Measurements from ENCODE around the gene CFL1. TPM values are rescaled to one million over a fixed set of nuclear protein-coding genes. Genes with fewer than 3 reads are reported as not detected.

Gene CFL1
- total RNA-seq, 1 experiment from 2014 or later: 1,911 TPM

DNA sequence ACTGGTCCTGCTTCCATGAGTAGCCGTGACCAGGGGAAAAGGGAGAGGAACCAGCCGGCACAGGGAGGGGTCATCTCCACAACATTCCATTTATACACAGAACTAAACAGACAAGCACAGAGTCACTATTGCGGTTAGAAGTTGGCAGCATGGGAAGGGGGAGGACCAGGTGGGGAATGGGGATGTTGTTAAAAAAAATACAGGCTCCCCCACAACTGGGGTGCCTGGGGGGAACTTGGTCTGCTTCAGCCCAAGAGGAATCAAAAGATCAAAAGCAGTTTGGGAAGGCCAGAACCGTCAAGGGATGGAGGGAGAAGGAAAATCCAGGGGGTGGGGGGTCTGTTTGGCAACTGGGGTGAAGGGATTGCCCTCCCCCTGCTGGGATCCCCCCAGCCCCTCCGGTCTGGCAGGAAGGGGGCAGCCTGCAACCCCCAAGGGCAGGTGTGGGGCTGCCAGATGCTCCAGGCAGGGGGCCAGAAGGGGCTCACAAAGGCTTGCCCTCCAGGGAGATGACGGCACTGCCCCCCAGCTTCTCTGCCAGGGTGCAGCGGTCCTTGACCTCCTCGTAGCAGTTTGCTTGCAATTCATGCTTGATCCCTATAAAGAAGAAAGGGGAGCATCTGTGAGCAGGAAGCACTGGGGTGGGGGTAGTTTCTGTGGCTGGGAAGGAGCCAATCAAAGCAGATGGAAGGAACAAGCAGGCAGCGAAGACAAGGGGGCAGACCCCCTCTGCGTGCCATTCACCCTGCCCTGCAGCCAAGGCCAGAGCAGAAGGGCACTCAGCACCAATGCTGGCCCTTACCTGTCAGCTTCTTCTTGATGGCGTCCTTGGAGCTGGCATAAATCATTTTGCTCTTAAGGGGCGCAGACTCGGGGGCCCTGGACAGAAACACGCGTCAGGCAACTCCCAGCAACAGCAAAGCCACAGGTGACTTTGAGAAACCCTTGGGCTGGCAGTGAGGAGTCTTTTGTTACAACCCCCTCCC is 2.8 kb downstream of the CFL1 start:
- intact Hi-C loops (cut with micrococcal nuclease; ENCODE audit: unreplicated experiment): loop anchor here (10.0 kb wide), 1 partner anchor 300 kb away; the partner anchor contains the start of gene LTBP3
- Histone ChIP-seq H3K4me1 (ENCODE audit: control insufficient read depth, insufficient read depth, low read length) (peaks cover 38% of the 10 kb centered on the region), H3K9me3 (ENCODE audit: control insufficient read depth, insufficient read depth, low read depth, low read length) (no peaks in the 10 kb centered on the region), H3K36me3 (ENCODE audit: control insufficient read depth, insufficient read depth, low read length) (peaks cover 29% of the 10 kb centered on the region), H3K4me3 (ENCODE audit: low read depth in 2 of 2, low read length in 2 of 2) (peak overlapping the region; percentile 94 to 99), H3K27ac (ENCODE audit: low read length) (peak overlapping the region; percentile 93; the same call in 1 of the 2 replicates), H3K27me3 (ENCODE audit: control insufficient read depth, insufficient read depth, low read length) (no peaks in the 10 kb centered on the region)
- ChIA-PET POLR2A (interaction anchor here (0.7 kb wide), 1 partner anchor 116 kb away, joined by 4 read pairs; no protein-coding TSS in a partner anchor), CTCF (interaction anchor here (0.7 kb wide), 1 partner anchor 76 kb away, joined by 3 read pairs; no protein-coding TSS in a partner anchor)
- in situ Hi-C loops (cut with HindIII; ENCODE audit: low pct_unique_long_range_greater_than_20kb, low sequenced_read_pairs): no loop called here
- BruUV-seq (replicated peaks): TSS peak; percentile 95
- no peak for ATAC-seq
- DNase-seq (ENCODE audit: low read depth, low spot score): no peak
- TF ChIP-seq TCF7L2 (IDR thresholded peaks at IDR 0.05; ENCODE audit: low read depth, low read length) (no peak), SIN3A (IDR thresholded peaks at IDR 0.05; ENCODE audit: borderline replicate concordance, insufficient read depth, low read depth, low read length) (no peak)

- Histone ChIP-seq H3K4me3 (ENCODE audit: low read depth in 2 of 2, low read length in 2 of 2) (no peak overlapping the region), H3K27me3 (ENCODE audit: control insufficient read depth, insufficient read depth, low read length) (no peaks in the 10 kb centered on the region), H3K4me1 (ENCODE audit: control insufficient read depth, insufficient read depth, low read length) (peaks cover 34% of the 10 kb centered on the region), H3K36me3 (ENCODE audit: control insufficient read depth, insufficient read depth, low read length) (peaks cover 29% of the 10 kb centered on the region), H3K27ac (ENCODE audit: low read length) (peak overlapping the region; percentile 8; the same call in 1 of the 2 replicates), H3K9me3 (ENCODE audit: control insufficient read depth, insufficient read depth, low read depth, low read length) (no peaks in the 10 kb centered on the region)
- intact Hi-C loops (cut with micrococcal nuclease; ENCODE audit: unreplicated experiment): loop anchor here (10.0 kb wide), 1 partner anchor 299 kb away; the partner anchor contains the start of gene LTBP3
- DNase-seq (ENCODE audit: low read depth, low spot score): no peak
- POLR2A ChIA-PET: interaction anchor here (1.2 kb wide), 1 partner anchor 142 kb away, joined by 8 read pairs; the partner anchor contains the start of gene KAT5
- no TSS peak for BruUV-seq (replicated peaks)
- CTCF ChIA-PET: no interaction called here
- in situ Hi-C loops (cut with HindIII; ENCODE audit: low pct_unique_long_range_greater_than_20kb, low sequenced_read_pairs): no loop called here
- TF ChIP-seq REST (IDR thresholded peaks at IDR 0.05; ENCODE audit: insufficient read depth in 1 of 2, low read depth in 2 of 2, low read length in 1 of 2) (no peak), TCF7L2 (IDR thresholded peaks at IDR 0.05; ENCODE audit: low read depth, low read length) (no peak), POLR2AphosphoS5 (IDR thresholded peaks at IDR 0.05; ENCODE audit: low read depth, low read length) (no peak)
- TF ChIP-seq, protein P1, sequence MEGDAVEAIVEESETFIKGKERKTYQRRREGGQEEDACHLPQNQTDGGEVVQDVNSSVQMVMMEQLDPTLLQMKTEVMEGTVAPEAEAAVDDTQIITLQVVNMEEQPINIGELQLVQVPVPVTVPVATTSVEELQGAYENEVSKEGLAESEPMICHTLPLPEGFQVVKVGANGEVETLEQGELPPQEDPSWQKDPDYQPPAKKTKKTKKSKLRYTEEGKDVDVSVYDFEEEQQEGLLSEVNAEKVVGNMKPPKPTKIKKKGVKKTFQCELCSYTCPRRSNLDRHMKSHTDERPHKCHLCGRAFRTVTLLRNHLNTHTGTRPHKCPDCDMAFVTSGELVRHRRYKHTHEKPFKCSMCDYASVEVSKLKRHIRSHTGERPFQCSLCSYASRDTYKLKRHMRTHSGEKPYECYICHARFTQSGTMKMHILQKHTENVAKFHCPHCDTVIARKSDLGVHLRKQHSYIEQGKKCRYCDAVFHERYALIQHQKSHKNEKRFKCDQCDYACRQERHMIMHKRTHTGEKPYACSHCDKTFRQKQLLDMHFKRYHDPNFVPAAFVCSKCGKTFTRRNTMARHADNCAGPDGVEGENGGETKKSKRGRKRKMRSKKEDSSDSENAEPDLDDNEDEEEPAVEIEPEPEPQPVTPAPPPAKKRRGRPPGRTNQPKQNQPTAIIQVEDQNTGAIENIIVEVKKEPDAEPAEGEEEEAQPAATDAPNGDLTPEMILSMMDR (IDR thresholded peaks at IDR 0.05): no peak
- ATAC-seq: no peak
Observed at GRCh38 chr11:65854161-65854592, 3.8 kb downstream of the CFL1 start.

All from Panc1 (cell line).